MV-4-11 (cell line): ENCODE measurements around the gene SGK1.

Experiments
- DNase-seq: peaks from one replicate; lab custom pipeline; 2025; lab: John Stamatoyannopoulos, UW

Gene SGK1

DNA sequence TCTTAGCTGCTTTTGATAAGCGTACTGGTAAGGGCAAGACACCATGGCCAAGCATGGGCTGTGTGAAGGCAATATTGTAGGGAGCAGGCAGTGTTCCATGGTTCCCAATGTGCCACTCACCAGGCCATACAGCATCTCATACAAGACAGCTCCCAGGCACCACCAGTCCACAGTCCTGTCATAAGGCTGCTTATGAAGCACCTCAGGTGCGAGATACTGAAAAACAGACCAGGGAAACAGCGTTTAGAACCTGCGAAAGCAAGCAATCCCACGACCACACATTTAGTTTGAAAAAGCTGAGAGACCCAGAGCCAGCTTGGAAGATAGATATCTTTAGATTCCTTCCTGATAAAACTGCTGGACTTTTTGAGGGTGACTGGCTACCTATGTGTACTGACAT lies 146.4 kb downstream of the SGK1 start:
- DNase-seq: no peak

DNA sequence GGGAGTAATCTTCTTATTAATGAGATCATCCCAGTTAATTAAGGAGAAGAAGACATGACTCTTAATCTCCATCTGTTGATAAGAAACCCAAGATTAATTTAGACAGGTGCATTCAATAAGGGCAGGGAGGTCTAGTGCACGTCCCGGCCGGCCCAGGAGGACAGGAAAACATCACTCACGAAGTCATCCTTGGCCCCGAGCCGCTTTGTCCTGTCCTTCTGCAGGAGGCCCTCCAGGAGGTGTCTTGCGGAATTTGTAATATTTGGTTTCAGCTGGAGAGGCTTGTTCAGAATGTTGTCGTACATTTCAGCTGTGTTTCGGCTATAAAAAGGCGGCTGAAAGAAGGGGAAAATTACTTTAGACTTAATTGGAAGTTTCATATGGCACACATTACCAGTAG lies 147.1 kb downstream of the SGK1 start:
- DNase-seq: no peak

DNA sequence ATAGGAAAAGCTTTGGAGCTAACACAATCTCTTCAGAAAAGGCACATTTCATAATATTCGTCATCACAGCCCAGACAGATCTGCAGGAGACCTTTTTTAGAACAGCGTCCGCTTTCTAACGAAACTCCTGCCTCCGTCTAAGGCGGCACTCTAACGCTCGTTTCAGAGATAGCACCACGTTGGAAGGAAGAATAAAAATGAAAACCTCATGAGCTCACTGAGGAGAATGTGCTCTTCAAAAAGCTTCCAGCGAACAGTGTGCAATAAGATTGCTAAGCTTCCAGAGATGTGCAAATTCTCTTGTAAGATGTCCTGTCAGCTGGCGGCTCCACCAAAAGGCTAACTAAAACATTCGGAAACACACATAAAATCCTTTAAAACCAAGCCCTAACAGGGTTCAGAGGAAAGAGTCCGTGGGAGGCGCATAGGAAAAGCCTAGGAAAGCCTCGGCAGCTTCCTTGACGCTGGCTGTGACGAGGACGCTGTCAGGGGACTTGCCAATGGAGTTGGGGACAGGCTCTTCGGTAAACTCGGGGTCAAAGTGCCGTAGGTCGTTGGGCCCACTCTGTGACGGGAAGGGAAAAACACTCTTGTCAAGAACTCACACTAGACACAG lies 147.9 kb downstream of the SGK1 start:
- peak; percentile 71 for DNase-seq

DNA sequence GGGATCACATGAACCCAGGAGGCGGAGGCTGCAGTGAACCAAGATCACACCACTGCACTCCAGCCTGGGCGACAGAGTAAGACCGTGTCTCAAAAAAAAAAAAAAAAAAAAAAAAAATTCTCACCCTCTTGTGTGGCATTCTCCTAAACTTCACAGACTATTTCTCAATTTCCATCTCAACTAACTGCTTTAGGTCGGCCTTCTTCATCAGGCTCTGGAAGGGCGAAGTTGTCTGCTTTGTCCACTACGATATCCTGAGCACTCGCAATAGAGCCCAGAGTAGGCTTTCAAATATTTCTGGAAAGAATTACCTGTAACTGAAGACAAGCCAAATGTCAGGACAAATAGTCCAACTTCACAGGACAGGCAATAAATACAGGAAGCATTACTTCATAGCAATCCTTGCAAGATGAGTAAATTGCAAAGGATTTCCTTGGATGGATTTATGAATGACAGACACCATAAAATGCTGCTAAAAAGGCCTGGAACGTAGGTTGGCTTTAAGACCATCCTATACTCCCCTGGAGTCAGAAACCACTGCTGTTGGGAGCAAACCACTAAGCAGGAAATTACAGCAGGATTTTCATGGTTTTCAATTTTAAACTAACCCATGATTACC lies 149.2 kb downstream of the SGK1 start:
- no peak for DNase-seq

DNA sequence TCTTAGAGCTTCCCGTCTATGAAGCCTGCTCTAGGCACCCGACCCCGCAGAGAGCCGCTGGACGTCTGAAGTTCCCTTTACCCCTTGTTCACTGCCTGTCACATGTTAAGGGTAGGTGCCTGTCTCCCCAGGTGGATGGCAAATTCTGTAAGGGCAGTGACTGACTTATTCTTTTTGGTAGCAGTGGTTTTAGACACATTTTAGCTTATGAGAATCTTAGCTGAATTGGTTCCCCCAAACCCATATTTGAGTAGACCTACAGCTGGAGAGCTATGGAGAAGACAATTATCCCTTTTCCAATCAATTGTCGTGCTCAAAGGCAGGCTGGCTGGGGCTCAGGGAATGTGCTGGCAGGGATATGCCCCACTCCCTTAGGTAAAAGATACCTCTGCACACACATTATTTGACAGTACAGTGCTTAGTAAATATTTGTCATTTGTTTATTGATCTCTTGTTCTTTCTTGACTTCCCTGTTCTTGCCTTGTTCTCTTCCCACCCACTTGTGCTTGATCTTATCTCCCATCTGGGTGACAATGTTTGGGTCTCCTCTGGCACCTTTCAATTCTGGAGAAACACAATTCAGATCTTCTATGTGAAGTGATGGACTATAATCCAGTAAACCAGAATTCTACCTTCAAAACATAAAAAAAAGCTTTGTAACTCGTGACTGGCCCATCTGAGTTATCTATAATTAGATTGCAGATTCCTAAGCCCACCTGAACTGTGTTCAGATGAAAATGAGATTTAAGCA lies 151.2 kb downstream of the SGK1 start:
- no peak for DNase-seq

DNA sequence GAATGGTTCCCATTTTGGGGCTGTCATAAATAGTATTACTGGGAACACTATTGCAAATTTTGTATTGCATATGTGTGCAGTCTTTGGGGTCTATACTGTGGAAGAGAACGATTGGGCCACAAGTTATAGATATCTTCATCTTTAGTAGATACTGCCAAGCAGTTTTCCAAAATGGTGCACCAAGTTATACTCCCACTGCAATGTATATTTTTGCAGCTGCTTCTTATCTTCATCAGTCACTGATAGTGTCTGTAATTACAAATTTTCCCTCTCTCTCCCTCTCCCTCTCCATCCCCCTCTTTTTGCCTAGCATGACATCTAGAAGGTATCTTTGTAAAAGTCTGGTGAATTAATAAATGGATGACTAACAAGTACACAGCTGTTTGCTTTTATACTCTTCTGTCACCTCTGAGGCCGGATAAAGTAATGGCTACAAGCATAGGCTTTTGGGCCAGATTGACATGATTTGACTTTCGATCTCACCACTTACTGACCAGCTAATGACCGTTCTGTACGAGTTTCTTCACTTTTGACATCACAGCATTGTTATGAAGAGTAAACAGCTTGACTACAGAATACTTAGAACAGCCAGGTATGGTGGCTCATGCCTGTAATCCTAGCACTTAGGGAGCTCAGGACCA lies 152.2 kb downstream of the SGK1 start:
- DNase-seq: no peak

DNA sequence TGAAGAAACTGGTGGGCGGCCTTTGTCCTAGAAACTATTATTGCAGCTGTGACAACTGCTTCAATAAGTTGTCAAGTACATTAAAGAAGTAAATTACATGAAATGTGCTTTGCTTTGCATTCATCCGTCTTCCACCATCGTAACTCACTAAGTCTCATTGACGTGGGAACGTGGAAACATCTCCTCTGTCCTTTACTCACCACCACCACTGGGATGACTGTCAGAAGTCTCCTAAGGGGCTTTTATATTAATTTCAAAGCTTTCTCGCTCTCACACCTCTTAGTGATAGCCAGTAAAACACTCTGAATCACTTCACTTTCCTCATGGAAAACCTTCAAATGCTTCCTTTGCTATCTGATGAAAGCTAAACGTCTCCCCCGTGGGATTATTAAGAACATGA lies 153.6 kb downstream of the SGK1 start:
- no peak for DNase-seq

DNA sequence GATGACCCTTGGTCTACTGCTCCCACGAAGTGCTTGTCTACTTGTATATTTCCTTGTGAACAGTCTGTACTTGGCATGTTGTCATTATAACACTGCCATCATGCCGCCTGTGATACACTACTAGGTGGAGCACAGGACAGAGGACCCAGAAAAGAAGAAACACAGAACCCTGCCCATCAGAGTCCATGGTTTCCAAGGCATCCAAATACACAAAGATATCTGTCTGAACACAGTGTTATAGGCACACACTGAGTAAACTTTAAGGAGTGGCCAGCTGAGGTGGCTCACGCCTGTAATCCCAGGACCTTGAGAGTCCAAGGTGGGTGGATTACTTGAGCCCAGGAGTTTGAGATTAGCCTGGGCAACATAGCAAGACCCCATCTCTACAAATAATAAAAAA lies 155.0 kb downstream of the SGK1 start:
- DNase-seq: no peak

DNA sequence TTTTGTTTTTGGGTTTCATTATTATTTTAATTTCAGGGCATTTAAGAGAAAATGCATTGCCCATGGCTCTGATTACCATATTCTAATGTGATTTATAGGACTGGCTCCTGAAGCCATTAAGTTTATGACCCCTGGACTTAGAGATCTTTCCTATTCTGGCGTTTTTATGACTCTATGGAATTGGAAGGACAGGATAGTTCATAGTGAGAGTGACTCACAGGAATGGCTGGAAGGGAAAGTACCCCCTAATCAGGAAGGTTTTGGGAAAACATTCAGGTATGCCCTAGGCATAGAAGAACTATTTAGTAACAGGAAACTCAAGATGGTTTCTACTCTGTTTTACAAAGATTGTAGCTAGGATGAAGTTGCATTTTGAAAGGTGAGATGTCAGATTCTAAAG lies 156.9 kb downstream of the SGK1 start:
- no peak for DNase-seq

DNA sequence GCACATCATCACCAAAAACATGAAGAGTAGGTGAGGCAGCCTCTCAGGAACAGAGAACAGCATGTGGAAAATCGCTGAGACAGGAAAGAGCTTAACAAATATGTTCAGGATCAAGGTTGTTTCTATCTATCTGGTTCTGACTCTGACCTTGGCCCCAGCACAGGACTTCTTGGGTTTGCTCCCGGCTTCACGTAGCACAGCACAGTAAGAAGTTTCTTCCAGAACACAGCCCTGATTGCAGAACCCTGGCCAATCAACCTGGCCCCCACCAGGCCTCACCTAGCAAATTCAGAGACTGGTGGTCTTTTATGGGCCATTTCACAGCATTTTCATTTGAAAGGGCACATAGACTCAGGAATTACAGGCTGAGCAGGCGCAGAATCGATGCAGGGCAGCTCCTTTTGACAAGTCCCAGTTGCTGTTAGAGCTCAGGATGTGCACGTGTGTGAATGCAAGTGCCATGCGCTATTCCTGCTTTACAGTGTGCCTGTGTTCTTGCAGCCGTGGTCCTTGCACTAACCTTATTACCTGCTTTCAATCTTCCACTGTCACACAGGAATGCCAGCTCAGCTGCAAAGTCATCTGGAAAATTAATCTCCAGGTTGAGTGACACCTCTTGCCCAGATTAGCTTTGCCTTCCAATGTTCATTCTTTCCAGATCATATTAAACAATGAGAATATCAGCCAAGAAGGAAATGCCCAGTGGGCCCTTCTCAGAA lies 165.0 kb downstream of the SGK1 start:
- DNase-seq: no peak

DNA sequence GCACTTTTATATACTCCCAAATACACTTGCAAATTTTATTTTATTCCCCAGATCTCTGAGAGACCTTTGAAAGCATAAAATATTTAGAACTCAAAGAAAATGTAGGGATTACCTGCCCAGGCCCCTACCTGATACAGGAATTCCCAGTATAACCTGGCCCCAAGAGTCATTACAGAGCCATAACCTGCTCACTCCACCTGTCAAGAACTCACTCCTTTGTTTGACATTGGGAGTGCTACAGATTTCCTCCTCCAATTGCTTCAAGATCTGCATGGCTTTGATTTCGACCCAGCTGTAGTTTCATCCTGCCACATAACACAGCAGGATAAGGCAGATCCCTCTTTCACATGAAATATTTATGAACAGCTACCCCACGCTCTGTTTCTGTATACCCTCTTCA lies 169.3 kb downstream of the SGK1 start:
- no peak for DNase-seq

DNA sequence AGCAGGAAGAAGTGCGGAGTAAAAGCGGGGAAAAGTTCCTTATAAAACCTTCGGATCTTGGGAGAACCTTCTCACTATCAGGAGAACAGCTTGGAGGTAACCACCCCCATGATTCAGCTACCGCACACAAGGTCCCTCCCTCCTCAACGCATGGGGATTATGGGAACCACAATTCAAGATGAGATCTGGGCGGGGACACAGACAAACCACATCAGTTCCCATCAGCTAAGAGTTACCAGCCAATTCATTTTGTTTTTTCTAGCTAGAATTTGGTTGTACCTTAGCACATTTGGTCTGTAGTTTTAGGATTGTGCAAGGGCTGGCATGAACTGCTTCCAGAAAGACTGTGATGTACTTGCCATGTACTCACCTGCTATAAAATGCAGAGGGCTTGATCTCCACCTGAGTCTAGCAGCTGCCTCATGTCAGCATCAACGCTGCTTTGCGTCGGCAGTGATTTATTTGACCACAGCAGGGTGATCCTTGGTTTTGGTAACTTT lies 170.8 kb downstream of the SGK1 start:
- DNase-seq: no peak

DNA sequence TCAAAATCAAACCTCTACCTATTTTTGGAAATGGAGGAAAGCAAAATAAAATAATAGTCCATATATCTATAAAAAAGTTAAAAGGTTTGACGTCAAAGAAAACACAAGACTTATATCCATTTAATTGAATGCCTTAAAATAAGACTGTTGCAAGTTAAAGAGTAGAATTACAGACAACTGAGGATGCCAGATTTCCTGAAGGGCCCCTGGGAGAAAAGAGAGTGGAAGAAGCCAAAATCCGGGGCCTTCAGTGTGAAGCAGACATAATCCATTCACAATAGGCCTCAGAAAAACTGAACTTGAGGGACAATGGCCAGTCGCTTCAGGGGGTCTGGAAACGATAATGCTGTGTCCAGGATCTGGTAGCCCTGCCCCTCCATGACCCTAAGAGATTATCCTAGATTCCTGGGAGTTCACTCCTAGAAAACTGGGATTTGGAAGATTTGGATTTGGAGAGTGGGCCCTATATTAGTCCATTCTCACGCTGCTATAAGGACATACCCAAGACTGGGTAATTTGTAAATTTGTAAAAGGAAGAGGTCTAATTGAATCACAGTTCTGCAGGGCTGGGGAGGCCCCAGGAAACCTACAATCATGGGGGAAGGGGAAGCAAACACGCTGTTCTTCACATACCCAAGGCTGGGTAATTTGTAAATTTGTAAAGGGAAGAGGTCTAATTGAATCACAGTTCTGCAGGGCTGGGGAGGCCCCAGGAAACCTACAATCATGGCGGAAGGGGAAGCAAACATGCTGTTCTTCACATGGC lies 171.5 kb downstream of the SGK1 start:
- no peak for DNase-seq

DNA sequence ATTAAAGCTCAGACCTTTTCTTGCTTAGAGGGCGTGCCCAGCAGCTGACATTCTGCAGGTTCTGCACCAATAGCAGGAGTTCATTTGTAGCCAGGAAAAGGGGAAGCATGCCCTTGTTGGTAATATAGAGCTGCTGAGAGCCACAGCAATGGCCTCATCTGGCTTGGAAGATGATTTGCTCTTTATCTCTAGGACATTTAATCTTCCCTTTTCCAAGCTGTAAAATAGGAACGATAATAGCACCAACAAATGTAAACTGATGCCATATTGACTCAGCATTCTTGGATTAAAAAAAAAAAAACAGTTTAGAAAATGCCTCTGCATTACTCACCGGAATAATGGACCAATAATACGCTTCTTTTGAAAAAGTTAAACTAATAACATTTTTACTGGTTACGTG lies 172.1 kb downstream of the SGK1 start:
- peak; percentile 64 for DNase-seq

DNA sequence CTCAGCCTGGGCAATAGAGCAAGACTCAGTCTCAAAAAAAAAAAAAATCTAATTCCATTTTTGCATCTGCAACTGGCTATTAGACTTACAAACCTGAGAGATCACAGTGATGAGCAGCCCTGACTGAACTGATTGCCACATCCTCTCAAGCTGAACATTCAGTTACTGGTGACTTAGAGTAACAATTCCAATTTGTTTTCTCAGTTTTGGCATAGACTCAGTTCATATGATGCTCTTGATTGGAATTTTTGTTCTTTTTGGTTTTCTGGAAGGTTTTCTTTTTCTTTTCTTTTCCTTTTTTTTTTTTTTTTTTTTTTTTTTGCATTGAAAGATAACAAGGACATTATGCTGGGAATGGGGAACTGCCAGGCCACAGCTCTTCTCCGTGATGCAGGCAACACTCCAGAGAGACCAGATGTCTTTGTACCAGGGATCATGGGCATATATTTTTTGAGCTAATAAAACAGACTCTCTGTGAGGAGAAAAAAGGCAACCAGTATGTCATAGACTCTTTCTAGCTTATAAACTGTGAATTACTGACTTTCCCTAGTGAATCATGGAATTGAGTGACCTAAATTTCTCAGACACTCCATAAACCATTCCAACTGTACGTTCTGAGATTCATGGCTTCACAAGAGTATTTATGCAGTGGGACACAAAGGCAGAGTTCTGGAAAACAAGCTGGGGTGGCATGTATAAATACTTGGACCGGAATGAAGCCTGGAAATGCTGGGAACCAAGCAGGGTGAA lies 179.5 kb downstream of the SGK1 start:
- no peak for DNase-seq

DNA sequence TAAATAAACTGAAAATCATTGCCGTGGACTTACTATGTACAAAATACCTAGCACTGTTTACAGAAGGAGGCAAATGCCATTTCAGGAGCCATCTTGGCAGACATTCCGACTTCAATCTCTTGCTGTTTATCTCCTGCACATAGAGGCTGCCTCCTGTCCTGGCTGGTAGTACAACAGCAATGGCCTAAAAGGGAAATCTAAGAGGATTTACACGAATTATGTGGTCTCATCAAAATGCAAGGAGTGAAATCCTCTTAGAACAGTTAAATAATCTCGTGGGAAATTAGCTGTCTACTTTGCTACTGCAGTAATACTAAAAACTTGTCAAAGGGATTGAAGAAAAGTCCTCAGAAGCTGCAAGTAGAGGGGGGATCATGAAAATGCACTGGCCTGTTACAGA lies 183.3 kb downstream of the SGK1 start:
- DNase-seq: no peak

DNA sequence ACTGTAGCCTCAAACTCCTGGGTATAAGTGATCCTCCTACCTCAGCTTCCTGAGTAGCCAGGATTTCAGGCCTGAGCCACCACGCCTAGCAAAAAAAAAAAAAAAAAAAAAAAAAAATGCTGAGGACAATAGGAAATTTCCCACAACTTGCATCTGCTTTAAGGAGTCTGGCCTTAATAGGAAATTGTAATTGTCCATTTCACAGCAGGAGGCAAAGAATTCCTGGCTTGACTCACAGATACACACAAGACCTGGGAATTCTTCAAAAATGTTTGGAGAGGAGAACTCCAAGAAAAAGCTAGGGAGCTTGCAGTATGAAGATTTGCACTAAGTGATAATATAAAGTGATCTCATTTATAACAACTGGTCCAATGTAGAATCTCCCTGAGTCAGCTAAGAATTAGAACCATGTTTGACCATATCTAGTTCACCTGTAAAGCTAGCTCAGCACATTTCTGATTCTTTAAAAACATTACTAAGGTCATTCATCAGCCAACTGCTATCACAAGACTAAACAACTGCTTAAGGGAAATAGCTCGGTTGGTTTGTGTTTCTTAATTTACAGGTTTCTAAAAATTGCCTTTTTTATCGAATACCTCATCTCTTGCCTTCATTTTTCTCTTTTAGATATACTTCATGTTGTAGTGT lies 185.3 kb downstream of the SGK1 start:
- DNase-seq: no peak

DNA sequence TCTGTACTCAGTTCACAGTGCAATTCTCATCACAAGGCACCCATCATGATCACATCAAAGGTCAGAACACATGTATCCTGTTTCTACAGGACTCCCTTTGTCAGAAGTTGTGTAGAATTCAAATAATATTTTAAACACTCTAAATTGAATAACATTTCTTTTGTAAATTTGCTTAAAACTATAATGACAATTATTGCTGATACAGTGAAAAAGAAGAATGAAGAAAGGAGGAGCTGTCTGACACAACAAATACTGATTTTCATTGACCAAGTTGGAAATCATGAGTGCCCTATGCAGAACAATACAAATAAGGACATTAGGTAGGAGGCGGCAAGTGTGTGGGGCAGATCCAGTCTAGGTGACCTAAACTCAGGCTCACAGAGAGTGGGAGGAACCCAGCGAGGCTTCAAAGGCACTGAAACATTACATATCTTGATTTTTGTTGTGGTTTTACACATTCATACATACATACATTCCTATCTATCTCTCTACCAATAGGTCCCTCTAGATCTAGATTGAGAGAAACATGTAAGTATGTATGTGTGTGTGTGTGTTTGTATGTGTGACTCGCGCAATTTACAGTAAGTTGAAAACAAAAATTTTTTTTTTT lies 186.3 kb downstream of the SGK1 start:
- no peak for DNase-seq

DNA sequence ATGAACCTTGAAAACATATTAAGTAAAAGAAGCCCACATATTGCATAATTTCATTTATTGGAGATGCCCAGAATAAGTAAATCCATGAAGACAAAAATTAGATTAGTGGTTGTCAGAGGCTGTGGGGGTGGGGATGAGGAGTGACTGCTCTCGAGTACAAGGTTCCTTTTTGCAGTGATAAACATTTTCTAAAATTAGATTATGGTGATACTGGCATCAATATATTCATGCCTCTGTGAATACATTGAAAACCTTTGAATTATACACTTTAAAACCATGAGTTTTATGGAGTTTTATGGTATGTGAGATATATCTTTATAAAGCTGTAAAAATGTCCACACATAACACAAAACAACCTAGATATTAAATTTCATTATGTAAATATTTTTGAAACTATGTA lies 189.8 kb downstream of the SGK1 start:
- DNase-seq: no peak
